GM23338 (cell line): ENCODE measurements around the gene CD7.

Experiments used
- CREB1 ChIP-seq: fragments of 250-450 bp; sonication (Bioruptor Pico); IDR thresholded peaks from 2 replicates; pipeline ENCODE4 v1.5.0; 2020; ENCODE audit warnings: low read depth, mild to moderate bottlenecking, moderate library complexity
- CTCF ChIP-seq, 2 experiments: fragments of 200-600 bp in 1 of 2; sonication (generic) in 1 of 2; conservative IDR thresholded peaks; 2 replicates each; pipeline versions ENCODE4 v1.5.1 to v1.6.1; 2016 to 2017; ENCODE audit warnings: antibody characterized with exemption in 2 of 2, low read depth in 2 of 2, mild to moderate bottlenecking in 2 of 2, moderate library complexity in 1 of 2
- ETS1 ChIP-seq: IDR thresholded peaks from 2 replicates; pipeline ENCODE4 v1.6.1; 2016; ENCODE audit warnings: antibody characterized with exemption
- EZH2 ChIP-seq: fragments of 200-600 bp; sonication (generic); IDR thresholded peaks from one replicate; pipeline ENCODE4 v1.8.0; 2017; ENCODE audit warnings: antibody characterized with exemption, mild to moderate bottlenecking, low read depth; ENCODE audit not compliant: unreplicated experiment
- EZH2phosphoT487 ChIP-seq: fragments of 200-600 bp; sonication (generic); IDR thresholded peaks from one replicate; pipeline ENCODE4 v1.8.1; 2018; ENCODE audit warnings: antibody characterized with exemption; ENCODE audit not compliant: unreplicated experiment
- JUNB ChIP-seq: IDR thresholded peaks from one replicate; pipeline ENCODE4 v1.6.1; 2016; ENCODE audit warnings: antibody characterized with exemption; ENCODE audit not compliant: unreplicated experiment
- POLR2AphosphoS5 ChIP-seq: IDR thresholded peaks from 2 replicates; pipeline ENCODE4 v1.6.1; 2016; ENCODE audit warnings: antibody characterized with exemption, low read depth
- REST ChIP-seq: IDR thresholded peaks from one replicate; pipeline ENCODE4 v1.6.1; 2018; ENCODE audit warnings: antibody characterized with exemption; ENCODE audit not compliant: unreplicated experiment
- STAT1 ChIP-seq: IDR thresholded peaks from one replicate; pipeline ENCODE4 v1.6.1; 2016; ENCODE audit warnings: antibody characterized with exemption; ENCODE audit not compliant: unreplicated experiment
- ZNF114 ChIP-seq: fragments of 250-450 bp; sonication (Bioruptor Pico); IDR thresholded peaks from 2 replicates; pipeline ENCODE4 v1.5.0; 2020; ENCODE audit warnings: mild to moderate bottlenecking, moderate library complexity
- ZNF331 ChIP-seq: fragments of 250-450 bp; sonication (Bioruptor Pico); IDR thresholded peaks from 2 replicates; pipeline ENCODE4 v1.5.0; 2020; ENCODE audit warnings: low read depth, mild to moderate bottlenecking, moderate library complexity

- TF ChIP-seq CTCF (conservative IDR thresholded peaks at IDR 0.05; ENCODE audit: low read depth in 2 of 2), result no peak
- no peak for TF ChIP-seq ETS1
- no peak for TF ChIP-seq POLR2AphosphoS5
- no peak for TF ChIP-seq EZH2
- no peak for TF ChIP-seq EZH2phosphoT487
- no peak for TF ChIP-seq REST
- TF ChIP-seq CREB1 (CRISPR knock-in tag), result no peak
- TF ChIP-seq ZNF331, result no peak
- no peak for TF ChIP-seq ZNF114 (CRISPR knock-in tag)
- TF ChIP-seq JUNB, result no peak
- TF ChIP-seq STAT1, result no peak
These were observed 44.7 kb downstream of the CD7 start for GRCh38 chr17:82272495-82273326.
